ENCODE data around the gene CENPF. TPM values are rescaled to one million over a fixed set of nuclear protein-coding genes. Genes with fewer than 3 reads are reported as not detected.

CENPF gene
- total and polyA plus RNA-seq, 2 of the 13 experiments (the other 11 are each of a cell fraction or from before 2014, with no cell fraction given): 14.7 to 84.9 TPM

DNA sequence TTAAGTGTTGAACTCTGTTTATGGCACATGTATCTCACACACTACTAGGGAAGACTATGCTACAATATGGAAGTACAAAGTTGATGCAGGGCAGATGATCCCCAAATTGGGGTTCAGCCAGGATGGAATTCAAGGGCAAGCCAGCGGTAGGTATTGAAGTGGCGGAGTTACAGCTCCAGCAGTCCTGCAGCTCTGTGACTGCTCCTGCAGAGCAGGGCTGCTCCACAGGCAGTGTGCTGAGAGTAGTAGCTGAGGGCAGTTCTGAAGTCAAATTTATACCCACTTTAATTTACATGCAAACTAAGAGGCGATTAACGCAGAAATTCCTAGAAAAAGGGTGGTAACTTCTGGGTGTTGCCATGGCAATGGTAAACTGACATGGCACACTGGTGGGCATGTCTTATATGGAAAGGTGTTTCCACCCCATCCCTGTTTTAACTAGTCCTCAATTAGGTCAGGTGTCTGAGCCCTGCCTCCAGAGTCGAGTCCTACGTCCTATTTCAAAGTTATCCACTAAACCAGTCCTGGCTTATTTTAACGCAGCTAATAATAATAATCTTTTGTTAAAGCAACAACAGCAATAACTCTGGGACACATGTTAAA lies 20.6 kb upstream of the CENPF start:
- ChIA-PET CTCF (ENCODE audit: low intra/inter-chr PET ratio, low total read pairs) (no interaction called here), POLR2A (interaction anchor here (1.1 kb wide), 1 partner anchor 32 kb away, joined by 3 read pairs; no protein-coding TSS in a partner anchor)
- Histone ChIP-seq H2AFZ (ENCODE audit: low read length) (no peak overlapping the region), H3K27ac (ENCODE audit: extremely low read length, insufficient read depth, low read length) (no peak overlapping the region), H3K4me3 (replicated peaks in 1 of 3; ENCODE audit: insufficient read depth in 1 of 3, low read depth in 2 of 3, low read length in 3 of 3) (no peak overlapping the region), H3K27me3 (ENCODE audit: control insufficient read depth in 1 of 2, insufficient read depth in 2 of 2, low read length in 2 of 2) (peaks cover 0 to 2% of the 10 kb centered on the region in 2 experiments; a peak in 1 of 5 replicates), H4K20me1 (ENCODE audit: insufficient read depth, low read length) (no peaks in the 10 kb centered on the region), H3K9ac (ENCODE audit: insufficient read depth, low read depth, low read length) (no peak overlapping the region), H3K79me2 (ENCODE audit: insufficient read depth, low read length) (no peaks in the 10 kb centered on the region), H3K4me2 (ENCODE audit: low read depth, low read length) (no peak overlapping the region), H3K9me3 (ENCODE audit: low read length) (no peaks in the 10 kb centered on the region), H3K36me3 (replicated peaks in 1 of 2; ENCODE audit: control insufficient read depth in 1 of 2, insufficient read depth in 2 of 2, low read length in 2 of 2) (no peaks in the 10 kb centered on the region), H3K4me1 (ENCODE audit: insufficient read depth, low read length) (no peaks in the 10 kb centered on the region)
- intact Hi-C loops (cut with micrococcal nuclease; ENCODE audit: unreplicated experiment) (loop anchor here (10.0 kb wide), 1 partner anchor 368 kb away; no protein-coding TSS in a partner anchor), in situ Hi-C loops (cut with HindIII; ENCODE audit: extremely low pct_ligation_motif_present, low pct_unique_long_range_greater_than_20kb) (loop anchor here (10.0 kb wide), 2 partner anchors 248 to 368 kb away; no protein-coding TSS in a partner anchor)
- WGBS (ENCODE audit: low lambda C conversion rate): 40% methylated on average over 7 of the region's 7 CpGs
- no peak for DNase-seq (ENCODE audit: low spot score)
- FAIRE-seq: no peak
- ATAC-seq: no peak
- TF ChIP-seq RFXAP (CRISPR knock-in tag; IDR thresholded peaks at IDR 0.05; ENCODE audit: borderline replicate concordance): no peak
- TF ChIP-seq ZNF430 (CRISPR knock-in tag; IDR thresholded peaks at IDR 0.05): no peak
- no peak for TF ChIP-seq TGIF2 (CRISPR knock-in tag; IDR thresholded peaks at IDR 0.05)
- TF ChIP-seq, protein P1, sequence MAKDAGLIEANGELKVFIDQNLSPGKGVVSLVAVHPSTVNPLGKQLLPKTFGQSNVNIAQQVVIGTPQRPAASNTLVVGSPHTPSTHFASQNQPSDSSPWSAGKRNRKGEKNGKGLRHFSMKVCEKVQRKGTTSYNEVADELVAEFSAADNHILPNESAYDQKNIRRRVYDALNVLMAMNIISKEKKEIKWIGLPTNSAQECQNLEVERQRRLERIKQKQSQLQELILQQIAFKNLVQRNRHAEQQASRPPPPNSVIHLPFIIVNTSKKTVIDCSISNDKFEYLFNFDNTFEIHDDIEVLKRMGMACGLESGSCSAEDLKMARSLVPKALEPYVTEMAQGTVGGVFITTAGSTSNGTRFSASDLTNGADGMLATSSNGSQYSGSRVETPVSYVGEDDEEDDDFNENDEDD (CRISPR knock-in tag; IDR thresholded peaks at IDR 0.05; ENCODE audit: borderline replicate concordance): no peak
- TF ChIP-seq, protein P2, sequence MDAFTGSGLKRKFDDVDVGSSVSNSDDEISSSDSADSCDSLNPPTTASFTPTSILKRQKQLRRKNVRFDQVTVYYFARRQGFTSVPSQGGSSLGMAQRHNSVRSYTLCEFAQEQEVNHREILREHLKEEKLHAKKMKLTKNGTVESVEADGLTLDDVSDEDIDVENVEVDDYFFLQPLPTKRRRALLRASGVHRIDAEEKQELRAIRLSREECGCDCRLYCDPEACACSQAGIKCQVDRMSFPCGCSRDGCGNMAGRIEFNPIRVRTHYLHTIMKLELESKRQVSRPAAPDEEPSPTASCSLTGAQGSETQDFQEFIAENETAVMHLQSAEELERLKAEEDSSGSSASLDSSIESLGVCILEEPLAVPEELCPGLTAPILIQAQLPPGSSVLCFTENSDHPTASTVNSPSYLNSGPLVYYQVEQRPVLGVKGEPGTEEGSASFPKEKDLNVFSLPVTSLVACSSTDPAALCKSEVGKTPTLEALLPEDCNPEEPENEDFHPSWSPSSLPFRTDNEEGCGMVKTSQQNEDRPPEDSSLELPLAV (CRISPR knock-in tag; conservative IDR thresholded peaks at IDR 0.05; ENCODE audit: low read depth): no peak
- TF ChIP-seq ATRX (CRISPR knock-in tag; IDR thresholded peaks at IDR 0.05; ENCODE audit: borderline replicate concordance): no peak
- no peak for TF ChIP-seq ZFAT (CRISPR knock-in tag; conservative IDR thresholded peaks at IDR 0.05)
- TF ChIP-seq PHF8 (CRISPR knock-in tag; IDR thresholded peaks at IDR 0.05): no peak
- TF ChIP-seq, protein P3, sequence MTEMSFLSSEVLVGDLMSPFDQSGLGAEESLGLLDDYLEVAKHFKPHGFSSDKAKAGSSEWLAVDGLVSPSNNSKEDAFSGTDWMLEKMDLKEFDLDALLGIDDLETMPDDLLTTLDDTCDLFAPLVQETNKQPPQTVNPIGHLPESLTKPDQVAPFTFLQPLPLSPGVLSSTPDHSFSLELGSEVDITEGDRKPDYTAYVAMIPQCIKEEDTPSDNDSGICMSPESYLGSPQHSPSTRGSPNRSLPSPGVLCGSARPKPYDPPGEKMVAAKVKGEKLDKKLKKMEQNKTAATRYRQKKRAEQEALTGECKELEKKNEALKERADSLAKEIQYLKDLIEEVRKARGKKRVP (CRISPR knock-in tag; IDR thresholded peaks at IDR 0.05): no peak
- no peak for TF ChIP-seq ONECUT2 (CRISPR knock-in tag; IDR thresholded peaks at IDR 0.05)
- TF ChIP-seq SRY (CRISPR knock-in tag; IDR thresholded peaks at IDR 0.05): no peak
- TF ChIP-seq, protein P4, sequence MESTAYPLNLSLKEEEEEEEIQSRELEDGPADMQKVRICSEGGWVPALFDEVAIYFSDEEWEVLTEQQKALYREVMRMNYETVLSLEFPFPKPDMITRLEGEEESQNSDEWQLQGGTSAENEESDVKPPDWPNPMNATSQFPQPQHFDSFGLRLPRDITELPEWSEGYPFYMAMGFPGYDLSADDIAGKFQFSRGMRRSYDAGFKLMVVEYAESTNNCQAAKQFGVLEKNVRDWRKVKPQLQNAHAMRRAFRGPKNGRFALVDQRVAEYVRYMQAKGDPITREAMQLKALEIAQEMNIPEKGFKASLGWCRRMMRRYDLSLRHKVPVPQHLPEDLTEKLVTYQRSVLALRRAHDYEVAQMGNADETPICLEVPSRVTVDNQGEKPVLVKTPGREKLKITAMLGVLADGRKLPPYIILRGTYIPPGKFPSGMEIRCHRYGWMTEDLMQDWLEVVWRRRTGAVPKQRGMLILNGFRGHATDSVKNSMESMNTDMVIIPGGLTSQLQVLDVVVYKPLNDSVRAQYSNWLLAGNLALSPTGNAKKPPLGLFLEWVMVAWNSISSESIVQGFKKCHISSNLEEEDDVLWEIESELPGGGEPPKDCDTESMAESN (CRISPR knock-in tag; conservative IDR thresholded peaks at IDR 0.05): no peak
- no peak for TF ChIP-seq ZNF605 (CRISPR knock-in tag; IDR thresholded peaks at IDR 0.05)
- TF ChIP-seq PHF5A (CRISPR knock-in tag; IDR thresholded peaks at IDR 0.05; ENCODE audit: low read depth, unreplicated experiment): no peak
- TF ChIP-seq ATM (IDR thresholded peaks at IDR 0.05; ENCODE audit: borderline replicate concordance): no peak
- TF ChIP-seq, protein P5, sequence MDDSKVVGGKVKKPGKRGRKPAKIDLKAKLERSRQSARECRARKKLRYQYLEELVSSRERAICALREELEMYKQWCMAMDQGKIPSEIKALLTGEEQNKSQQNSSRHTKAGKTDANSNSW (CRISPR knock-in tag; IDR thresholded peaks at IDR 0.05; ENCODE audit: borderline replicate concordance): no peak
- no TSS peak for BruUV-seq (replicated peaks)
